Subcutaneous adipose tissue (tissue), 4 donors: ENCODE data around the gene CDH23. TPM values are rescaled to one million over a fixed set of nuclear protein-coding genes. Genes with fewer than 3 reads are reported as not detected.

Experiments
- total RNA-seq, 4 donors: library from RNA; depleted of rRNA; stranded (reverse); fragments of >200 nt; gene quantifications; one replicate each; pipeline ENCODE4 v1.1.0, GENCODE V29; 2016
- TF ChIP-seq, protein P1 (sequence below): fragments of 450-650 bp; IDR thresholded peaks from one replicate; pipeline ENCODE4 v1.5.1; 2016; ENCODE audit warnings: low read depth, mild to moderate bottlenecking, control low read depth, antibody characterized with exemption, moderate library complexity

The CDH23 gene
- total RNA-seq, 4 donors from 2014 or later = 14.3 to 74.8 (median 24.1) TPM

DNA sequence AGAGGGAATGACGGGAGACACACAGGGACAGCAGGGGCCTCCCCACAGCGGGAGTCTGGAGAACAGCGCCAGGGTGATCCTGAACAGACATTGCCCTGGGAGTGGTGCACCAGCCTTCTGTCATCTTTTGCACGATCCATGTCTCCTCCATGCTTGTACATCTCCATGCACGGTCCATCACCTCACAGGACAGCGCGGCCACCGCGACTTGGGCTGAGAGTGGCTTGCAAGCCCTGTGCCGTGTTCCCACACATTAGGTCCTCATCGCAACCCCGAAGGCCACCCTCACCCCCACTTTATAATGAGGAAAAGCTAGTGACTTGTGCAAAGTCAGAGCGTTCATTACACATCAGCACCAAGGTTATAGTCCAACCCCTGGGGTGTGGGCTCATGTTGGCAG is 64.7 kb downstream of the CDH23 start:
- TF ChIP-seq, protein P1, sequence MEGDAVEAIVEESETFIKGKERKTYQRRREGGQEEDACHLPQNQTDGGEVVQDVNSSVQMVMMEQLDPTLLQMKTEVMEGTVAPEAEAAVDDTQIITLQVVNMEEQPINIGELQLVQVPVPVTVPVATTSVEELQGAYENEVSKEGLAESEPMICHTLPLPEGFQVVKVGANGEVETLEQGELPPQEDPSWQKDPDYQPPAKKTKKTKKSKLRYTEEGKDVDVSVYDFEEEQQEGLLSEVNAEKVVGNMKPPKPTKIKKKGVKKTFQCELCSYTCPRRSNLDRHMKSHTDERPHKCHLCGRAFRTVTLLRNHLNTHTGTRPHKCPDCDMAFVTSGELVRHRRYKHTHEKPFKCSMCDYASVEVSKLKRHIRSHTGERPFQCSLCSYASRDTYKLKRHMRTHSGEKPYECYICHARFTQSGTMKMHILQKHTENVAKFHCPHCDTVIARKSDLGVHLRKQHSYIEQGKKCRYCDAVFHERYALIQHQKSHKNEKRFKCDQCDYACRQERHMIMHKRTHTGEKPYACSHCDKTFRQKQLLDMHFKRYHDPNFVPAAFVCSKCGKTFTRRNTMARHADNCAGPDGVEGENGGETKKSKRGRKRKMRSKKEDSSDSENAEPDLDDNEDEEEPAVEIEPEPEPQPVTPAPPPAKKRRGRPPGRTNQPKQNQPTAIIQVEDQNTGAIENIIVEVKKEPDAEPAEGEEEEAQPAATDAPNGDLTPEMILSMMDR = no peak

DNA sequence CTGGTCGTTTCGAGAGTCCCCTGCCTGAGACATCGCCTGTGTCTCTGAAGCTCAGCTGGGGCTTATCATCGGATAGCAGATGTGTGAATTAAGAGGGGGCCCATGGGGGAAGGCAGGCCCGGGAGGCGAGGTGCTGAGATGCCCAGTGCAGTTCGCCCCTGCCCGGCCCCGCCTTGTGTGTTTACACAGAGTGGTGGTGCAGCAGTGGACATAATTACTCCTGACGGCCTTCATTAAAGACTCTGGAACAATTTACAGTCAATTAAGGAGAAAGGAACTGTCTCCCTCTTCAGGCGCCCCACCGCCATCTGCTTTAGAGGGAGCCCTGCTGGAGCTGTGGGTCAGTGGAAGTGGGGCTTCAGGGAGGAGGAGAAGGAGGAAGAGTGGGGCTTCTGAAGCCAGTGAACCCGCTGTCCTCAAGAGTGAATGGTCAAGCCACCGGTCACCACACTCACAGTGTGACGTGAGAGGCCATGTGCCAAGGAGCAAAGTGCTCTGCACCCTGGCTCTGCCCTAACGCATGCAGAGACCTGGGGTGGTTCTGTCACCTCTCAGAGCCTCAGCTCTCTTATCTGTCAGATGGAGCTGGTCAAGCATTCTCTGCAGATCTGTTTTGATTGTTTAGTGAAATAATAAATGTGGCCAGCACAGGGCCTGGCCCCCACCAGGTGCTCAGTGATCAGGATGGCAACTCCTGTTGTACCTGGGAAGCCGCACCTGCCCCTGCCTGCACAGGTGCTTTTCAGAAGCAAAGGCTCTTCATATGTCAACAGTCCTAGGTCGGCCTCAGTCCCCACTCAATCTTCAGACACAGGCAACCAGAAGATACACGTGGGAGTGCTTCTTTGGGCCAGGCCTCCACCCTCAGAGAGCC is 65.6 kb downstream of the CDH23 start:
- TF ChIP-seq, protein P1 = no peak

DNA sequence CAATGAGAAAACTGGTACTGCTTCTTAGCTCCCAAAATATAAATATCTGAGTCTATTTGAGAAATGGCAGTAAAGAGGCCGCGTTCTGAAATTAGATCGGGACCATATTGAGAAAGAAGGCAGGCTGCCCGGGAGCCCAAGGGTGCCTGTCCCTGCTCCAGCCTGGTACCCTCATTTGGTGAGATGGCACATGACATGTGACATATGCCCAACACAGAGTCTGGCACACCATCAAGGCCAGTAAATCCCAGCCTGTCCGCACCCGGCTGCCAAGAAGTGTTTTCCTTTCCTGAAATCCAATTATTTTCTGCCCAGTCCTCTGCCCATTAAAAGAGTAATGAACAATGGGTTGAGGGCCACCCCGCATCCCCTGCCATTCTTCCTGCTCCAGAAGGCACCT is 66.4 kb downstream of the CDH23 start:
- TF ChIP-seq, protein P1 = no peak

DNA sequence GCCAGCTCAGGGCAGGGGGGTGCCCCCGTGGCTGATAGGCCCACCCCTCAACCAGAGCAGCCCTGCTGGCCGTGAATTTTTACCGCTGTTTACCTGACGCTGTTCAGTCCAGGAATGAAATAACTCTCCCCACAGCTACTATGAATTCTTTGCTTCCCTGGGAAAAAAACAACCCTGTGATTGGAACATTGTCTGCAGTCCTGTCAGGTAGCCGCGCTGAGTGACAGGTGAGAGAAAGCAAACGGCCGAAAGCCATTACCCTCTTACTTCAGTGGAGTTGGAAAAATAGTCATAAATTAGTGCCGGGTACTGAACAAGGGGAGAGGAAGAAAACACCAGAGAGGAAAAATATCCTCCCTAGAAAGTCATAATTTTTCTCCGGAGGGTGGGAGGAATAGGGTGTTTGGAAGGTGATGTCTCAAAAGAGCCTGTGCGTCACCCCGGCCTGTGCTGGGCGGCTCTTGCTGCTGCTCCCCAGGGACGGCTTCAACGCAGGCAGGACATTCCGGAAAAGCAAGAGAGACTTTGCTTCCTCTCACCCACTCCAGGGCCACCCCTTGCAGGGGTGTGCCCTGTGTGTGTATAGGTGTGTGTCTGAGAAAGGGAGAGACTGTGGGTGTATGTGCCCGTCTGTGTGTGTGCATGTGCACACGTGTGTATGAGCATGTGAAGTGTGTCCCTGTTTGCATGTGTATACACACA is 69.0 kb downstream of the CDH23 start:
- TF ChIP-seq, protein P1 = no peak

DNA sequence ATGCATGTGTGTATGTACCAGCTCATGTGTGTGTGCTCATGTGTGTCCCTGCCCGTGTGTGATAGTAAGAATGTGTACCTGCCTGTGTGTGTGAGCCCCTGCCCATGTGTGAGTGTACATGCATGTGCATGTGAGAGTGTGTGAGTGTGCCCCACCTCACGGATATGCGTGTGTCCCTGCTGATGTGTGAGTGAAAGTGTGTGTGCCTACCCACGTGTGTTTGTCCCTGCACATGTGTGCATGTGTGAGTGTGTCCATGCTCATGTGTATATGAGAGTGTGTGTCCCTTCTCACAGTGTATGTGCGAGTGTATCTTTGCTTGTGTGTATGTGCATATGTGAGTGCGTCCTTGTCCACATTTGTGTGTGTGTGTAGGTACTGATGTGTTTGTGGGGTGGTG is 69.6 kb downstream of the CDH23 start:
- TF ChIP-seq, protein P1 = no peak

DNA sequence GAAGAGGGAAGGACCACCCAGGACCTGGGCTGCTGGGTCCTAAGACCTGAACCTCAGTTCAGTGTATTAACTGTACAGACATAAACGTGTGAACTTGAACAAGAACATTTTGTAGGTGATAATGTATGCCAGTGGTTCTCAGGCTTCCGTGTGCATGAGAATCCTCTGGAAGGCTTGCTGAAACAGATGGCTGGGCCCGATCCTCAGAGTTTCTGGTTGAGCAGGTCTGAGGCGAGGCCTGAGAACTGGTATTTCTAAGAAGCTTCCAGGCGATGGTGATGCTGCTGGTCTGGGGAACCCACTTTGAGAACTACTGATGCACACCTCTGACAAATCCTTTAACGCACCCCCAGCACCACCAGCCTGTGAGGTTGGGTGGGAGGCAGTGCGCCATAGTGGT is 70.4 kb downstream of the CDH23 start:
- TF ChIP-seq, protein P1 = no peak
